ENCODE measurements around the gene SYP. TPM values are rescaled to one million over a fixed set of nuclear protein-coding genes. Genes with fewer than 3 reads are reported as not detected.

The SYP gene
- total RNA-seq, 4 donors from 2014 or later, result 1.1 to 7.6 (median 5.0) TPM

- no peak for TF ChIP-seq POLR2A (IDR thresholded peaks at IDR 0.05)
- TF ChIP-seq CTCF (IDR thresholded peaks at IDR 0.05), result no peak
- no peak for TF ChIP-seq POLR2AphosphoS5 (IDR thresholded peaks at IDR 0.05)
- no peak for TF ChIP-seq EP300 (IDR thresholded peaks at IDR 0.05; ENCODE audit: low read depth)
- Histone ChIP-seq H3K27me3 (no peaks in the 10 kb centered on the region), H3K9me3 (no peaks in the 10 kb centered on the region), H3K4me1 (peaks cover 0 to 11% (median 2%) of the 10 kb centered on the region in 4 donors), H3K36me3 (no peaks in the 10 kb centered on the region), H3K27ac (no peak overlapping the region), H3K4me3 (no peak overlapping the region)
- DNase-seq, result no peak
- in situ Hi-C loops (cut with MboI; ENCODE audit: low pct_ligation_motif_present in 1 of 4, low pct_unique_long_range_greater_than_20kb in 1 of 4, low sequenced_read_pairs in 3 of 4), result no loop called here
- intact Hi-C loops (cut with DNase I; ENCODE audit: low total_unique reads), result no loop called here
- WGBS, 2 donors (ENCODE audit: low coverage in 1 of 2), result 85% methylated on average over 55 of the region's 56 CpGs; no CpG with 5 or more reads in 1 of the 2 donors
Observed at GRCh38 chrX:49233887-49234555, 34.0 kb upstream of the SYP start.

- 76% methylated on average over 9 of the region's 9 CpGs; no CpG with 5 or more reads in 1 of the 2 donors for WGBS, 2 donors (ENCODE audit: low coverage in 1 of 2)
- Histone ChIP-seq H3K36me3 (no peaks in the 10 kb centered on the region), H3K4me1 (peaks cover 0 to 11% (median 2%) of the 10 kb centered on the region in 4 donors), H3K27ac (no peak within 1 kb of the TSS), H3K9me3 (no peaks in the 10 kb centered on the region), H3K27me3 (no peaks in the 10 kb centered on the region), H3K4me3 (no peak within 1 kb of the TSS)
- no peak for TF ChIP-seq CTCF (IDR thresholded peaks at IDR 0.05)
- DNase-seq, result no peak
- intact Hi-C loops (cut with DNase I; ENCODE audit: low total_unique reads) (no loop called here), in situ Hi-C loops (cut with MboI; ENCODE audit: low pct_ligation_motif_present in 1 of 4, low pct_unique_long_range_greater_than_20kb in 1 of 4, low sequenced_read_pairs in 3 of 4) (no loop called here)
Observed at GRCh38 chrX:49233176-49233575, 33.2 kb upstream of the SYP start, which contains the start of gene CACNA1F. Gene CACNA1F, minus strand, starts transcription at chrX:49233340. Its CDS starts 31 bp downstream, at chrX:49233309.

- WGBS, 2 donors (ENCODE audit: low coverage in 1 of 2), result 72 to 100% methylated on average over 1 to 2 of the region's 2 CpGs
- Histone ChIP-seq H3K4me1 (peaks cover 0 to 11% (median 2%) of the 10 kb centered on the region in 4 donors), H3K36me3 (no peaks in the 10 kb centered on the region), H3K27ac (no peak overlapping the region), H3K4me3 (no peak overlapping the region), H3K9me3 (no peaks in the 10 kb centered on the region), H3K27me3 (no peaks in the 10 kb centered on the region)
- no peak for DNase-seq
- intact Hi-C loops (cut with DNase I; ENCODE audit: low total_unique reads) (no loop called here), in situ Hi-C loops (cut with MboI; ENCODE audit: low pct_ligation_motif_present in 1 of 4, low pct_unique_long_range_greater_than_20kb in 1 of 4, low sequenced_read_pairs in 3 of 4) (no loop called here)
- TF ChIP-seq CTCF (IDR thresholded peaks at IDR 0.05), result no peak
- no peak for TF ChIP-seq POLR2AphosphoS5 (IDR thresholded peaks at IDR 0.05)
- no peak for TF ChIP-seq EP300 (IDR thresholded peaks at IDR 0.05; ENCODE audit: low read depth)
- TF ChIP-seq POLR2A (IDR thresholded peaks at IDR 0.05), result no peak
Observed at GRCh38 chrX:49232525-49232924, 32.5 kb upstream of the SYP start.

GRCh38 chrX:49231333-49232000 is 31.5 kb upstream of the SYP start:
- Histone ChIP-seq H3K4me1 (peaks cover 0 to 6% (median 2%) of the 10 kb centered on the region in 4 donors), H3K4me3 (no peak overlapping the region), H3K36me3 (no peaks in the 10 kb centered on the region), H3K27ac (peak overlapping the region in 3 of 4 donors; percentile 22 to 75 (median 53)), H3K27me3 (no peaks in the 10 kb centered on the region), H3K9me3 (no peaks in the 10 kb centered on the region)
- intact Hi-C loops (cut with DNase I; ENCODE audit: low total_unique reads), result no loop called here
- TF ChIP-seq POLR2AphosphoS5 (IDR thresholded peaks at IDR 0.05) (no peak), POLR2A (IDR thresholded peaks at IDR 0.05) (no peak), EP300 (IDR thresholded peaks at IDR 0.05; ENCODE audit: low read depth) (no peak)
- in situ Hi-C loops (cut with MboI; ENCODE audit: low pct_ligation_motif_present in 1 of 4, low pct_unique_long_range_greater_than_20kb in 1 of 4, low sequenced_read_pairs in 3 of 4), result no loop called here
- 85% methylated on average over 10 of the region's 10 CpGs; no CpG with 5 or more reads in 1 of the 2 donors for WGBS, 2 donors (ENCODE audit: low coverage in 1 of 2)
- DNase-seq, result no peak
